NT2/D1 (cell line): ENCODE results near the gene FAF2.
A peak's percentile ranks its signal among the peaks of the same experiment; 100 is the strongest.

Source experiments
- DNase-seq: peaks from one replicate; pipeline ENCODE4 v3.0.0-alpha.2; 2011; ENCODE audit warnings: low read depth, low spot score
- H3K27me3 ChIP-seq: 2 replicates; pipeline ENCODE4 v1.6.0; 2011; ENCODE audit warnings: mild to moderate bottlenecking; ENCODE audit not compliant: insufficient read length, insufficient read depth
- H3K36me3 ChIP-seq: 2 replicates; pipeline ENCODE4 v1.6.1; 2011; ENCODE audit warnings: mild to moderate bottlenecking, low read length, mixed read lengths; ENCODE audit not compliant: insufficient read depth, insufficient read length
- H3K4me1 ChIP-seq: 2 replicates; pipeline ENCODE4 v1.5.1; 2011; ENCODE audit not compliant: insufficient read depth, insufficient read length
- H3K4me3 ChIP-seq: 2 replicates; pipeline ENCODE4 v1.5.1; 2011; ENCODE audit warnings: low read depth; ENCODE audit not compliant: insufficient read length
- H3K9ac ChIP-seq: 2 replicates; pipeline ENCODE4 v1.6.0; 2011; ENCODE audit warnings: low read depth; ENCODE audit not compliant: insufficient read length
- H3K9me3 ChIP-seq: 2 replicates; pipeline ENCODE4 v1.5.1; 2011; ENCODE audit warnings: mild to moderate bottlenecking, low read length; ENCODE audit not compliant: insufficient read depth
- SUZ12 ChIP-seq: IDR thresholded peaks from 2 replicates; pipeline ENCODE4 v1.6.1; 2011; ENCODE audit not compliant: insufficient read length, insufficient read depth; ENCODE audit errors: extremely low read depth
- YY1 ChIP-seq: IDR thresholded peaks from 2 replicates; pipeline ENCODE4 v1.6.1; 2011; ENCODE audit not compliant: insufficient read length, insufficient read depth
- ZNF274 ChIP-seq: IDR thresholded peaks from 2 replicates; pipeline ENCODE4 v1.6.1; 2011; ENCODE audit warnings: mild to moderate bottlenecking, low read depth, low read length

The FAF2 gene, protein sequence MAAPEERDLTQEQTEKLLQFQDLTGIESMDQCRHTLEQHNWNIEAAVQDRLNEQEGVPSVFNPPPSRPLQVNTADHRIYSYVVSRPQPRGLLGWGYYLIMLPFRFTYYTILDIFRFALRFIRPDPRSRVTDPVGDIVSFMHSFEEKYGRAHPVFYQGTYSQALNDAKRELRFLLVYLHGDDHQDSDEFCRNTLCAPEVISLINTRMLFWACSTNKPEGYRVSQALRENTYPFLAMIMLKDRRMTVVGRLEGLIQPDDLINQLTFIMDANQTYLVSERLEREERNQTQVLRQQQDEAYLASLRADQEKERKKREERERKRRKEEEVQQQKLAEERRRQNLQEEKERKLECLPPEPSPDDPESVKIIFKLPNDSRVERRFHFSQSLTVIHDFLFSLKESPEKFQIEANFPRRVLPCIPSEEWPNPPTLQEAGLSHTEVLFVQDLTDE

DNA sequence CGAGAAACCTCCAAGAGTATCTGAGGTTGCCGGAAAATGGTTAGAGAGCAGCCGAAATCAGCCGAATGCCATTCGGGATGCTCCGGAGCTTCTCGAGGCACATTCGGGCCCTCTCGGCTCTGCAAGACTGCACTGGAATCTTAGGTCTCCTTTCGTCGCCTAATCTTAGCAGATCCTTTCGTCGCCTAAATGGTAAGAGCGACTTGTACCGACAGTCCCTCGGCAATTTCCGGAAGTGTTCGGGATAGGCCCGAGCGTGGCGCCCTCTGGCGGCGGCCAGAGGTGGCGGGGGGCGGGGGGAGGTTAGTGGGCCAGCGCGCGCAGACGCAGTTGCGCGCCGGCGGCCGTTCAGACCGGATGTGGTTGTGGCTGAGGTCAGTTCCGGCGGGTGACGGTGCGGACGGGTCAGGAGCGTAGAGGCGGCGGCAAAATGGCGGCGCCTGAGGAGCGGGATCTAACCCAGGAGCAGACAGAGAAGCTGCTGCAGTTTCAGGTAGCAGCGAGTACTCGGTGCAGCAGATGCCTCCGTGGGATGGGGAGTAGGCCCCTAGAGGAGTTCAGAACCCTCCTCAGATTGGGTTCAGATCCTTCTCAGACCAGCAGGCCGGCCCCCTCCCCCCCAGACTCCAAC, at the start of gene FAF2:
Gene FAF2, plus strand, starts transcription at position 408 of the 631 bp plus-strand sequence. Its CDS starts 23 bp downstream, at position 431.
- peak; percentile 95 for DNase-seq
- TF ChIP-seq SUZ12 (no peak), YY1 (peak; percentile 76), ZNF274 (no peak)
- no peaks in the 10 kb centered on the region for H3K27me3 ChIP-seq
- peak within 1 kb of the TSS; percentile 96 for H3K4me3 ChIP-seq
- no peaks in the 10 kb centered on the region for H3K9me3 ChIP-seq
- H3K36me3 ChIP-seq: peaks cover 13% of the 10 kb centered on the region
- H3K4me1 ChIP-seq: no peaks in the 10 kb centered on the region
- H3K9ac ChIP-seq: peak within 1 kb of the TSS; percentile 97

DNA sequence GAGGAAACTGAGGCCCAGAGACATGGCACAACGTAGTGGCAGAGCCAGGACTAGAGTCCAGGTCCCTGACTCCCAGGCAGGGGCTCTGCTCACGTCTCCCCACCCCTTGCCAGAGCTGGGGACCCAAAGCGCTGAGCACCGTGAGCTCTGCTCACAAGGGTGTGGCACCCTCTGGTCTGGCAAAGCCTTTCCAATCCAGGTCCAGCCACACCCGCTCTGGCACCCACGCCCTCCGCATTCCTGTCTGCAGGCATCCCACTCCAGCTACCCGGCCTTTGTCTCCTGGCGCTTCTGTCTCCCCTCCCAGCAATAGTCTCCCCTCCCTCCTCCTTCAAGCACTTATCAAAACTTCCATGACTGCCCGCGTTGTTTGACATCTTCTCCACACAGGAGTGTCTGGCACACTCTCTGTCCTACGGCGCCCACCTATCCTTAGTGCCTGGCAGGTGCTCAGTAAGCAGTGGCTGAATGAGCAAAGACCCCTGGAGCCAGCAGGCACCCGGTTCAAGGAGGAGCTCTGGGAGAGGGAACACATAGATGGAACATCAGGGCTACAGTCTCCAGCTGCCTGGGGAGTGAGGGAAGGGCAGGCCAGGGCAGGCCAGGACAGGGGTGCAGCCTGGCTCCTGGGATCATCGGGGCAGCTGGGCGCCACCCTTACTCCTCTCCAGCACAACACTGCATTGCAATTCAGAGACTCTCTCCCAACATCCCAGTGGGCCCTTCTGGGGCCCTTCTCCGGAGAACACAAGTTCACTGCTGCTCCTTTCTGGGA, 47.6 kb upstream of the FAF2 start:
- no peak for TF ChIP-seq YY1
- TF ChIP-seq SUZ12: no peak
- no peak for TF ChIP-seq ZNF274
- Histone ChIP-seq H3K4me1 (no peaks in the 10 kb centered on the region), H3K36me3 (peaks cover 9% of the 10 kb centered on the region), H3K4me3 (no peak overlapping the region), H3K9me3 (no peaks in the 10 kb centered on the region), H3K9ac (no peak overlapping the region), H3K27me3 (no peaks in the 10 kb centered on the region)
- no peak for DNase-seq

DNA sequence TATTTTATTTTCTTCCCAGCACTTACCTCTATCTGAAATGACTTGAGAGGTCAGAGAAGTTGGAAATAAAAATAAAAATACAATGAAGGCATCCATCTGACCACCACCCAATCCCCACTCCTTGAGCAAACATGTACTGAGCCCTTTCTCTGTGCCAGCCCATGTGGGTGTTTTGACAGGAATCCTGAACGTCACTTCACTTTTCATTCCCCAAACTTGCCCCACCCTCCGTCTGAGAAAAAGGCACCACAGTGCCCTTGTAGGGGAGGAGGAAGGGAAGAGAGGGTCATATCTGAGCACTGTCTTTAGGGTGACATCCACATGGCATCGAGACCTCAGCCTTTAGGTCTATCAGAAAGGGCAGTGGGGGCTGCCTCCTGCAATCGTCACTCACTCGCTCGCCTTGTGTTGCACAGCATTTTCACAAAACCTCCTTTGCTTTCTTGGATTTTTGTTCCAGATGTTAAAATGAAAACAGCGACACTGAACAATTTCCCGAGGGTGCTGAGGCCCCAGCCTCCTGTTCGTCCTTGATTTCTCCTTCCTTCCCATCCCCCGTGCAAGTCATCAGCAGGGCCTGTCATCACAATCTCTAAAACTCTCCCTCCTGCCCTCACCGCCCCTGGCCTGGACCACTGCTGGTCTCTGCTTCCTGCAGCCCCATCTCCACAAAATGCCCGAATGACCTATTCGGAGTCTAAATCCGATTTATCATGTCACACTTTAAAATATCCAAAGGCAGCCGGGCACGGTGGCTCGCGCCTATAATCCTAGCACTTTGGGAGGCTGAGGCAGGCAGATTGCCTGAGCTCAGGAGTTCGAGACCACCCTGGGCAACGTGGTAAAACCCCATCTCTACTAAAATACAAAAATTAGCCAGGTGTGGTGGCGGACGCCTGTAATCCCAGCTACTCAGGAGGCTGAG, 46.6 kb upstream of the FAF2 start:
- no peak overlapping the region for H3K4me3 ChIP-seq
- no peaks in the 10 kb centered on the region for H3K9me3 ChIP-seq
- DNase-seq: no peak
- no peak overlapping the region for H3K9ac ChIP-seq
- no peaks in the 10 kb centered on the region for H3K4me1 ChIP-seq
- TF ChIP-seq ZNF274 (no peak), YY1 (no peak), SUZ12 (no peak)
- H3K36me3 ChIP-seq: peaks cover 15% of the 10 kb centered on the region
- H3K27me3 ChIP-seq: no peaks in the 10 kb centered on the region

DNA sequence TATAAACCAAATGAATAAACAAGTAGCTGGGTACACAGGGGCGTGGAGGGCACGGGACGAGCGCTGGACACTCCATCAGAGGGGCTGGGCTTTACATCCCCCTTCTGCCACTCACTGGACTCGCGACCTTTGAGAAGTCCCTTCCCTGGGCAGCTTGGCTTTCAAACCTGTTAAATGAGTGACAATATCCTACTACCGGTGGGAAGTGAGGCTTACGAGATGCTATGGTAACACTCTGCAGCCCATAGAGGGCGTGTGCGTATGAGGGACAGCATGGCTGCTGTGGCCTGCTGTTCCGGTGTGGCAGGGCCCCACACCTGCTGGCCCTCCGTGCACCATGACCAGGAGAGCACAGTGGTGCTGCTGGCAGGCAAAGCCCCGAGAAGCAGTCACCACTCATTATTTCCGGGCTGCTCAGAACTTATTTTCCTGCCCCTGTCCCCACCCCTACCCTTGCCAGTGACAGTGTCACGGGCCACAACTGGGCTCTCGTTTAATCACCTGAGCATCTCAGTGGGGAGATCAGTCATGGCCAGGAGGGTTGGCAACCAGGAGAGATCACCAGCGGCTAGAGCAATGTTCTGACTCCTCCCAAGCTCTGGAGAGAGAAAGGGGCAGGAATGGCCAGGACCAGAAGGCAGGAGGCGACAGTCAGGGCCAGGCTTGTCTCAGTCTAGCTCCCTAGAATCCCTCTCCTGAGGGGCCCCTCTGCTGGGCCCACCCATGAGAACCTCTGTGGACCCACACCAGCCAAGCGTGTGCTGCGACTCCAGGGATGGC, 42.3 kb upstream of the FAF2 start:
- DNase-seq: no peak

DNA sequence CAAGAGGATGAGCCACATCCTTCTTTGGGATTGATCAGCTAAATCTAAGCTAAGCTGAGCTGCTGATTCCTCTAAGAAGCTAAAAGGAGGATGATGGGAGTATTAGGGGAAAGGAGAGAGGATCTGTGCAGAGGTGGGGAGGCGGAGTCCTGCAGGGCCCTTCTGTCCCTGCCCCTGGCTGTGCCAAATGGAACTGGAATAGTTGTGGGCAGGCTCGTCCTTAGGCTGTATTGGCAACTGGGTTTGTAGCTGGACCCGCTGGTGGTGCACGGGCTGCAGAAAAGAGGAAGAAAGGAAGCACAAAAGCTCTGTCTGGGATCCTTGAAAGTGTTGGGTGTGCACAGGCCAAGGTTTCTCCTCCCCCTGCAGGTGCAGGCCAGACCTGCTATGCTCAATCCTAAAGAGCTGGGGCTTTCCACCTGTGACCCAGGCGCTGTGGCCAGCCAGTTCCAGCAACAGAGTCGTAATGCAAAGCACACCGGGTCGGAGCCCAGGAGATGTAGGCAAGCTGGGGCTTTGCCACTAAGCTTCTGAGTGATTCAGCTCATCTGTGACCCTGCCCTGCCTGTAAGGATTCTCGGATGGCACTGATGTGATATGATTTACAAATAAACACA, 41.6 kb upstream of the FAF2 start:
- no peaks in the 10 kb centered on the region for H3K4me1 ChIP-seq
- H3K4me3 ChIP-seq: no peak overlapping the region
- no peaks in the 10 kb centered on the region for H3K27me3 ChIP-seq
- H3K9me3 ChIP-seq: no peaks in the 10 kb centered on the region
- no peak for DNase-seq
- peaks cover 36% of the 10 kb centered on the region for H3K36me3 ChIP-seq
- TF ChIP-seq ZNF274 (no peak), YY1 (no peak), SUZ12 (no peak)
- H3K9ac ChIP-seq: no peak overlapping the region

More for the DNA sequence above, 42.3 kb upstream of the FAF2 start:
- no peaks in the 10 kb centered on the region for H3K4me1 ChIP-seq
- no peak overlapping the region for H3K4me3 ChIP-seq
- TF ChIP-seq ZNF274: no peak
- no peak for TF ChIP-seq YY1
- no peak for TF ChIP-seq SUZ12
- peaks cover 38% of the 10 kb centered on the region for H3K36me3 ChIP-seq
- H3K9ac ChIP-seq: no peak overlapping the region
- no peaks in the 10 kb centered on the region for H3K9me3 ChIP-seq
- no peaks in the 10 kb centered on the region for H3K27me3 ChIP-seq
